MM.1S (cell line): ENCODE results near the gene CCL27.

Experiments
- DNase-seq: peaks from one replicate; pipeline ENCODE4 v3.0.0-alpha.2; 2015
- H2AFZ ChIP-seq: fragments of 300-600 bp; sonication (generic); 2 replicates; pipeline ENCODE4 v1.6.0; 2016; ENCODE audit warnings: antibody characterized with exemption, low read length
- H3F3A ChIP-seq: fragments of 300-600 bp; sonication (generic); 2 replicates; pipeline ENCODE4 v1.6.1; 2016; ENCODE audit warnings: mild to moderate bottlenecking, antibody characterized with exemption, low read length, moderate library complexity, mixed read lengths; ENCODE audit not compliant: insufficient read depth
- H3K27ac ChIP-seq: fragments of 300-600 bp; sonication (generic); 2 replicates; pipeline ENCODE4 v1.5.1; 2016; ENCODE audit warnings: mild to moderate bottlenecking, low read length
- H3K27me3 ChIP-seq: fragments of 300-600 bp; sonication (generic); replicated peaks from 2 replicates; pipeline ENCODE4 v1.6.0; 2016; ENCODE audit warnings: low read length; ENCODE audit not compliant: insufficient read depth
- H3K36me3 ChIP-seq: fragments of 300-600 bp; sonication (generic); replicated peaks from 2 replicates; pipeline ENCODE4 v1.6.1; 2016; ENCODE audit warnings: mild to moderate bottlenecking, low read length, mixed read lengths; ENCODE audit not compliant: insufficient read depth
- H3K4me1 ChIP-seq: fragments of 300-600 bp; sonication (generic); 2 replicates; pipeline ENCODE4 v1.6.1; 2016; ENCODE audit warnings: low read length, mixed read lengths
- H3K4me2 ChIP-seq: fragments of 300-600 bp; sonication (generic); 2 replicates; pipeline ENCODE4 v1.6.0; 2016; ENCODE audit warnings: low read depth, low read length
- H3K4me3 ChIP-seq: fragments of 300-600 bp; sonication (generic); 2 replicates; pipeline ENCODE4 v1.5.1; 2016; ENCODE audit warnings: low read length, mixed read lengths
- H3K79me2 ChIP-seq: fragments of 300-600 bp; sonication (generic); 2 replicates; pipeline ENCODE4 v1.6.1; 2016; ENCODE audit warnings: mixed run types, low read length, mixed read lengths
- H3K9ac ChIP-seq: fragments of 300-600 bp; sonication (generic); 2 replicates; pipeline ENCODE4 v1.6.1; 2016; ENCODE audit warnings: low read length, mixed read lengths
- H3K9me2 ChIP-seq: fragments of 300-600 bp; sonication (generic); replicated peaks from 2 replicates; pipeline ENCODE4 v1.6.1; 2016; ENCODE audit warnings: mild to moderate bottlenecking, low read length, mixed read lengths; ENCODE audit not compliant: insufficient read depth
- H3K9me3 ChIP-seq: fragments of 300-600 bp; sonication (generic); replicated peaks from 2 replicates; pipeline ENCODE4 v1.6.1; 2016; ENCODE audit warnings: mild to moderate bottlenecking, low read length, mixed read lengths; ENCODE audit not compliant: insufficient read depth
- H4K20me1 ChIP-seq: fragments of 300-600 bp; sonication (generic); 2 replicates; pipeline ENCODE4 v1.6.1; 2016; ENCODE audit warnings: mild to moderate bottlenecking, low read length, moderate library complexity, mixed read lengths; ENCODE audit not compliant: insufficient read depth
- EZH2 ChIP-seq: fragments of 300-600 bp; sonication (generic); optimal IDR thresholded peaks from 2 replicates; pipeline ENCODE3; 2017; ENCODE audit warnings: low read depth, mild to moderate bottlenecking, antibody characterized with exemption, low read length, mixed read lengths
- EZH2phosphoT487 ChIP-seq: fragments of 300-600 bp; sonication (generic); IDR thresholded peaks from 2 replicates; pipeline ENCODE4 v1.6.1; 2018; ENCODE audit warnings: antibody characterized with exemption, low read length
- TF ChIP-seq, protein P1 (sequence below): fragments of 300-600 bp; sonication (generic); IDR thresholded peaks from 2 replicates; pipeline ENCODE4 v1.5.1; 2016; ENCODE audit warnings: antibody characterized with exemption, low read length, mixed read lengths

CCL27 gene

GRCh38 chr9:34651876-34652601 lies 10.4 kb downstream of the CCL27 start, which contains the start of gene IL11RA:
IL11RA (plus strand) TSS chr9:34652185; CDS start chr9:34655218, 3,033 bp downstream.
- no peaks in the 10 kb centered on the region for H4K20me1 ChIP-seq
- peaks cover 6% of the 10 kb centered on the region for H3F3A ChIP-seq
- no peak within 1 kb of the TSS; the same call in 1 of the 2 replicates for H3K27ac ChIP-seq
- DNase-seq: peak; percentile 41
- H3K27me3 ChIP-seq: no peaks in the 10 kb centered on the region
- H3K9ac ChIP-seq: peak within 1 kb of the TSS; percentile 14; the same call in 1 of the 2 replicates
- H3K36me3 ChIP-seq: 0 out of 2 replicates have a peak, but pooled peaks cover 3% of the 10 kb centered on the region
- no peaks in the 10 kb centered on the region for H3K9me2 ChIP-seq
- TF ChIP-seq, protein P1, sequence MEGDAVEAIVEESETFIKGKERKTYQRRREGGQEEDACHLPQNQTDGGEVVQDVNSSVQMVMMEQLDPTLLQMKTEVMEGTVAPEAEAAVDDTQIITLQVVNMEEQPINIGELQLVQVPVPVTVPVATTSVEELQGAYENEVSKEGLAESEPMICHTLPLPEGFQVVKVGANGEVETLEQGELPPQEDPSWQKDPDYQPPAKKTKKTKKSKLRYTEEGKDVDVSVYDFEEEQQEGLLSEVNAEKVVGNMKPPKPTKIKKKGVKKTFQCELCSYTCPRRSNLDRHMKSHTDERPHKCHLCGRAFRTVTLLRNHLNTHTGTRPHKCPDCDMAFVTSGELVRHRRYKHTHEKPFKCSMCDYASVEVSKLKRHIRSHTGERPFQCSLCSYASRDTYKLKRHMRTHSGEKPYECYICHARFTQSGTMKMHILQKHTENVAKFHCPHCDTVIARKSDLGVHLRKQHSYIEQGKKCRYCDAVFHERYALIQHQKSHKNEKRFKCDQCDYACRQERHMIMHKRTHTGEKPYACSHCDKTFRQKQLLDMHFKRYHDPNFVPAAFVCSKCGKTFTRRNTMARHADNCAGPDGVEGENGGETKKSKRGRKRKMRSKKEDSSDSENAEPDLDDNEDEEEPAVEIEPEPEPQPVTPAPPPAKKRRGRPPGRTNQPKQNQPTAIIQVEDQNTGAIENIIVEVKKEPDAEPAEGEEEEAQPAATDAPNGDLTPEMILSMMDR: no peak
- TF ChIP-seq EZH2 (no peak), EZH2phosphoT487 (no peak)
- H2AFZ ChIP-seq: 0 out of 2 replicates have a peak within 1 kb of the TSS, but pooled peaks have one; percentile 27
- H3K4me2 ChIP-seq: peak within 1 kb of the TSS; percentile 64
- peak within 1 kb of the TSS; percentile 42 for H3K4me3 ChIP-seq
- H3K4me1 ChIP-seq: peaks cover 10% of the 10 kb centered on the region
- peaks cover 21% of the 10 kb centered on the region for H3K79me2 ChIP-seq
- H3K9me3 ChIP-seq: no peaks in the 10 kb centered on the region

- no peak overlapping the region; the same call in 1 of the 2 replicates for H3K27ac ChIP-seq
- 0 out of 2 replicates have a peak overlapping the region, but pooled peaks have one; percentile 14 for H3K9ac ChIP-seq
- no peak overlapping the region for H2AFZ ChIP-seq
Observed at GRCh38 chr9:34651321-34651720, 11.1 kb downstream of the CCL27 start.

GRCh38 chr9:34650816-34651215 lies 11.6 kb downstream of the CCL27 start:
- Histone ChIP-seq H3K27me3 (no peaks in the 10 kb centered on the region), H3K4me3 (no peak overlapping the region), H4K20me1 (no peaks in the 10 kb centered on the region), H3K9me3 (no peaks in the 10 kb centered on the region), H3K27ac (no peak overlapping the region), H3F3A (peaks cover 15% of the 10 kb centered on the region), H3K79me2 (peaks cover 22% of the 10 kb centered on the region), H2AFZ (no peak overlapping the region), H3K9me2 (no peaks in the 10 kb centered on the region), H3K4me2 (no peak overlapping the region), H3K36me3 (0 out of 2 replicates have a peak, but pooled peaks cover 3% of the 10 kb centered on the region), H3K9ac (no peak overlapping the region), H3K4me1 (peaks cover 14% of the 10 kb centered on the region)
- DNase-seq: no peak
- no peak for TF ChIP-seq EZH2phosphoT487
- TF ChIP-seq, protein P1: no peak

More at GRCh38 chr9:34651321-34651720, 11.1 kb downstream of the CCL27 start:
- DNase-seq: no peak
- Histone ChIP-seq H3K4me3 (no peak overlapping the region), H3K4me1 (peaks cover 10% of the 10 kb centered on the region), H3K27me3 (no peaks in the 10 kb centered on the region), H3K9me2 (no peaks in the 10 kb centered on the region), H3K9me3 (no peaks in the 10 kb centered on the region), H4K20me1 (no peaks in the 10 kb centered on the region), H3K4me2 (no peak overlapping the region), H3K79me2 (peaks cover 22% of the 10 kb centered on the region), H3F3A (peaks cover 12% of the 10 kb centered on the region), H3K36me3 (0 out of 2 replicates have a peak, but pooled peaks cover 3% of the 10 kb centered on the region)
- TF ChIP-seq, protein P1: no peak
- no peak for TF ChIP-seq EZH2
- no peak for TF ChIP-seq EZH2phosphoT487
